Lung microvascular endothelial cell (primary cell): Measurements from ENCODE around the gene HNRNPU. TPM values are rescaled to one million over a fixed set of nuclear protein-coding genes. Genes with fewer than 3 reads are reported as not detected.

ENCODE experiments used
- DNase-seq, 2 donors: peaks; one replicate each; pipeline versions ENCODE4 v3.0.0 to v3.0.0-alpha.2; 2010; ENCODE audit warnings: low read depth in 2 of 2
- total RNA-seq: library from RNA; depleted of rRNA; stranded (reverse); fragments of >200 nt; gene quantifications from 2 replicates; pipeline ENCODE4 v1.2.1, GENCODE V29; 2014

HNRNPU gene
- total RNA-seq: 217 and 250 TPM in 2 replicates

- DNase-seq: peak; percentile 98 to 99
These were observed at the start of gene HNRNPU for GRCh38 chr1:244864253-244865027. HNRNPU (minus strand) TSS chr1:244864543; CDS start chr1:244864307, 236 bp downstream.

- no peak for DNase-seq
These were observed 49.5 kb upstream of the HNRNPU start for GRCh38 chr1:244913806-244914205.

- DNase-seq: no peak
These were observed 39.8 kb upstream of the HNRNPU start for GRCh38 chr1:244904119-244904518.

- no peak for DNase-seq
These were observed 37.2 kb upstream of the HNRNPU start for GRCh38 chr1:244901400-244902015.

GRCh38 chr1:244897476-244898254 lies 33.3 kb upstream of the HNRNPU start:
- DNase-seq: no peak

- DNase-seq: peak; percentile 51 to 85
These were observed 32.2 kb upstream of the HNRNPU start for GRCh38 chr1:244896550-244896949.

GRCh38 chr1:244893836-244894235 lies 29.5 kb upstream of the HNRNPU start:
- no peak for DNase-seq

GRCh38 chr1:244887281-244887680 lies 22.9 kb upstream of the HNRNPU start:
- DNase-seq: no peak

- DNase-seq: no peak
These were observed 17.4 kb upstream of the HNRNPU start for GRCh38 chr1:244881552-244882280.

- no peak for DNase-seq
These were observed 14.3 kb upstream of the HNRNPU start for GRCh38 chr1:244878681-244879080.

GRCh38 chr1:244876228-244876910 lies 12.0 kb upstream of the HNRNPU start:
- no peak for DNase-seq

- no peak for DNase-seq
These were observed 10.7 kb upstream of the HNRNPU start for GRCh38 chr1:244874974-244875579.

- DNase-seq: no peak
These were observed 5.6 kb upstream of the HNRNPU start for GRCh38 chr1:244869950-244870349.

GRCh38 chr1:244869364-244869827 lies 5.1 kb upstream of the HNRNPU start:
- DNase-seq: no peak

GRCh38 chr1:244868484-244869363 lies 4.4 kb upstream of the HNRNPU start:
- DNase-seq: no peak

- DNase-seq: no peak
These were observed 2.0 kb upstream of the HNRNPU start for GRCh38 chr1:244866355-244866754.

GRCh38 chr1:244865820-244866219 lies 1.5 kb upstream of the HNRNPU start:
- no peak for DNase-seq

GRCh38 chr1:244865028-244865371 lies 657 bp upstream of the HNRNPU start:
- DNase-seq: no peak

GRCh38 chr1:244863491-244864252 lies 671 bp downstream of the HNRNPU start:
- DNase-seq: no peak
